Measurements from ENCODE around the gene PPP1R13B. TPM values are rescaled to one million over a fixed set of nuclear protein-coding genes. Genes with fewer than 3 reads are reported as not detected.

The PPP1R13B gene
- total RNA-seq, 1 experiment from 2014 or later, result 19.0 TPM

DNA sequence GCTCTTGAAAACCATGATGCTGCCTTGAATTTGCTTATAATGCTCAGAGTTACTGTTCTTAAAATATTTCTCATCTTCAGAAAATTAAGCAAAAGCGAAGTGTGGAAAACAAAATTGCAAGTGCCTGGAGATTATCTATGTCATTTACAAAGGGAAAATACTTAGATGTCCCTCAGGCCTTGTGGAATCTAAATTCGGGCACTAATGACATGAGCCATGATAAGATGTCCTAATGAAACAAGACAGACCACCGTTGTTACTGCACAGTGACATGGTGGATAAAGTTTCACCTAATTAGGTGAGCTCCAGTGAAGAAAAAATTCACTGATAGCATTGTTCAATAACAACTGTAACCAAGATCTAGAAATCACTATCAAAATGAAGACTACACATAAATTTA lies 30.4 kb downstream of the PPP1R13B start:
- DNase-seq (ENCODE audit: low read depth, low spot score), result no peak
- ChIA-PET CTCF (interaction anchor here (0.6 to 1.1 kb wide), 2 partner anchors 13 to 24 kb away, joined by 3 read pairs; no protein-coding TSS in a partner anchor), POLR2A (no interaction called here)
- H3K36me3 ChIP-seq (ENCODE audit: control insufficient read depth, insufficient read depth, low read length), result no peaks in the 10 kb centered on the region
- H3K4me1 ChIP-seq (ENCODE audit: control insufficient read depth, insufficient read depth, low read length), result peaks cover 11% of the 10 kb centered on the region
- no peaks in the 10 kb centered on the region for H3K27me3 ChIP-seq (ENCODE audit: control insufficient read depth, insufficient read depth, low read length)
- in situ Hi-C loops (cut with HindIII; ENCODE audit: low pct_unique_long_range_greater_than_20kb, low sequenced_read_pairs) (no loop called here), intact Hi-C loops (cut with micrococcal nuclease; ENCODE audit: unreplicated experiment) (no loop called here)
- ATAC-seq, result no peak
- no peak for TF ChIP-seq SIN3A (IDR thresholded peaks at IDR 0.05; ENCODE audit: borderline replicate concordance, insufficient read depth, low read depth, low read length)
- TF ChIP-seq POLR2AphosphoS5 (IDR thresholded peaks at IDR 0.05; ENCODE audit: low read depth, low read length), result no peak
- TF ChIP-seq, protein P1, sequence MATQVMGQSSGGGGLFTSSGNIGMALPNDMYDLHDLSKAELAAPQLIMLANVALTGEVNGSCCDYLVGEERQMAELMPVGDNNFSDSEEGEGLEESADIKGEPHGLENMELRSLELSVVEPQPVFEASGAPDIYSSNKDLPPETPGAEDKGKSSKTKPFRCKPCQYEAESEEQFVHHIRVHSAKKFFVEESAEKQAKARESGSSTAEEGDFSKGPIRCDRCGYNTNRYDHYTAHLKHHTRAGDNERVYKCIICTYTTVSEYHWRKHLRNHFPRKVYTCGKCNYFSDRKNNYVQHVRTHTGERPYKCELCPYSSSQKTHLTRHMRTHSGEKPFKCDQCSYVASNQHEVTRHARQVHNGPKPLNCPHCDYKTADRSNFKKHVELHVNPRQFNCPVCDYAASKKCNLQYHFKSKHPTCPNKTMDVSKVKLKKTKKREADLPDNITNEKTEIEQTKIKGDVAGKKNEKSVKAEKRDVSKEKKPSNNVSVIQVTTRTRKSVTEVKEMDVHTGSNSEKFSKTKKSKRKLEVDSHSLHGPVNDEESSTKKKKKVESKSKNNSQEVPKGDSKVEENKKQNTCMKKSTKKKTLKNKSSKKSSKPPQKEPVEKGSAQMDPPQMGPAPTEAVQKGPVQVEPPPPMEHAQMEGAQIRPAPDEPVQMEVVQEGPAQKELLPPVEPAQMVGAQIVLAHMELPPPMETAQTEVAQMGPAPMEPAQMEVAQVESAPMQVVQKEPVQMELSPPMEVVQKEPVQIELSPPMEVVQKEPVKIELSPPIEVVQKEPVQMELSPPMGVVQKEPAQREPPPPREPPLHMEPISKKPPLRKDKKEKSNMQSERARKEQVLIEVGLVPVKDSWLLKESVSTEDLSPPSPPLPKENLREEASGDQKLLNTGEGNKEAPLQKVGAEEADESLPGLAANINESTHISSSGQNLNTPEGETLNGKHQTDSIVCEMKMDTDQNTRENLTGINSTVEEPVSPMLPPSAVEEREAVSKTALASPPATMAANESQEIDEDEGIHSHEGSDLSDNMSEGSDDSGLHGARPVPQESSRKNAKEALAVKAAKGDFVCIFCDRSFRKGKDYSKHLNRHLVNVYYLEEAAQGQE (IDR thresholded peaks at IDR 0.05; ENCODE audit: insufficient read depth in 1 of 2, low read depth in 2 of 2, low read length in 1 of 2), result no peak
- no peak for TF ChIP-seq TCF7L2 (IDR thresholded peaks at IDR 0.05; ENCODE audit: low read depth, low read length)
- TF ChIP-seq, protein P2, sequence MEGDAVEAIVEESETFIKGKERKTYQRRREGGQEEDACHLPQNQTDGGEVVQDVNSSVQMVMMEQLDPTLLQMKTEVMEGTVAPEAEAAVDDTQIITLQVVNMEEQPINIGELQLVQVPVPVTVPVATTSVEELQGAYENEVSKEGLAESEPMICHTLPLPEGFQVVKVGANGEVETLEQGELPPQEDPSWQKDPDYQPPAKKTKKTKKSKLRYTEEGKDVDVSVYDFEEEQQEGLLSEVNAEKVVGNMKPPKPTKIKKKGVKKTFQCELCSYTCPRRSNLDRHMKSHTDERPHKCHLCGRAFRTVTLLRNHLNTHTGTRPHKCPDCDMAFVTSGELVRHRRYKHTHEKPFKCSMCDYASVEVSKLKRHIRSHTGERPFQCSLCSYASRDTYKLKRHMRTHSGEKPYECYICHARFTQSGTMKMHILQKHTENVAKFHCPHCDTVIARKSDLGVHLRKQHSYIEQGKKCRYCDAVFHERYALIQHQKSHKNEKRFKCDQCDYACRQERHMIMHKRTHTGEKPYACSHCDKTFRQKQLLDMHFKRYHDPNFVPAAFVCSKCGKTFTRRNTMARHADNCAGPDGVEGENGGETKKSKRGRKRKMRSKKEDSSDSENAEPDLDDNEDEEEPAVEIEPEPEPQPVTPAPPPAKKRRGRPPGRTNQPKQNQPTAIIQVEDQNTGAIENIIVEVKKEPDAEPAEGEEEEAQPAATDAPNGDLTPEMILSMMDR (IDR thresholded peaks at IDR 0.05), result no peak
- no TSS peak for BruUV-seq (replicated peaks)
- H3K27ac ChIP-seq (ENCODE audit: low read length), result no peak overlapping the region
- no peaks in the 10 kb centered on the region for H3K9me3 ChIP-seq (ENCODE audit: control insufficient read depth, insufficient read depth, low read depth, low read length)
- H3K4me3 ChIP-seq (ENCODE audit: low read depth in 2 of 2, low read length in 2 of 2), result no peak overlapping the region

DNA sequence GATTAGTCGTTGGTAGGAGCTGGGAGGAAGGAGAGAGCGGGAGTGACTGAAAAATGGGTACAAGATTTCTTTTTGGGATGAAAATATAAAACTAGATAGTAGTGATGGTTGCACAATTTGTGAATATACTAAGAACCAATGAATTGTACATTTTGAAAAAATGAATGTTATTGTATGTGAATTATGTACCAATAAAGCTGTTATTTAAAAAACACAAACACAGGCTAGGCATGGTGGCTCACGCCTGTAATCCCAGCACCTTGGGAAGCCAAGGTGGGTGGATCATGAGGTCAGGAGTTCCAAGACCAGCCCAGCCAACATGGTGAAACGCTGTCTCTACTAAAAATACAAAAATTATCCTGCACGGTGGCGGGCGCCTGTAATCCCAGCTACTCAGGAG lies 32.1 kb downstream of the PPP1R13B start:
- Histone ChIP-seq H3K4me3 (ENCODE audit: low read depth in 2 of 2, low read length in 2 of 2) (no peak overlapping the region), H3K27ac (ENCODE audit: low read length) (no peak overlapping the region), H3K27me3 (ENCODE audit: control insufficient read depth, insufficient read depth, low read length) (no peaks in the 10 kb centered on the region), H3K36me3 (ENCODE audit: control insufficient read depth, insufficient read depth, low read length) (no peaks in the 10 kb centered on the region), H3K9me3 (ENCODE audit: control insufficient read depth, insufficient read depth, low read depth, low read length) (no peaks in the 10 kb centered on the region), H3K4me1 (ENCODE audit: control insufficient read depth, insufficient read depth, low read length) (peaks cover 6% of the 10 kb centered on the region)
- intact Hi-C loops (cut with micrococcal nuclease; ENCODE audit: unreplicated experiment) (no loop called here), in situ Hi-C loops (cut with HindIII; ENCODE audit: low pct_unique_long_range_greater_than_20kb, low sequenced_read_pairs) (no loop called here)
- POLR2A ChIA-PET, result interaction anchor here (0.5 kb wide), 1 partner anchor 236 kb away, joined by 5 read pairs; no protein-coding TSS in a partner anchor
- no peak for ATAC-seq
- TF ChIP-seq TCF7L2 (IDR thresholded peaks at IDR 0.05; ENCODE audit: low read depth, low read length) (no peak), SIN3A (IDR thresholded peaks at IDR 0.05; ENCODE audit: borderline replicate concordance, insufficient read depth, low read depth, low read length) (no peak), POLR2AphosphoS5 (IDR thresholded peaks at IDR 0.05; ENCODE audit: low read depth, low read length) (no peak)
- TF ChIP-seq, protein P2 (IDR thresholded peaks at IDR 0.05), result no peak
- TF ChIP-seq, protein P1 (IDR thresholded peaks at IDR 0.05; ENCODE audit: insufficient read depth in 1 of 2, low read depth in 2 of 2, low read length in 1 of 2), result no peak
- no TSS peak for BruUV-seq (replicated peaks)
- CTCF ChIA-PET, result interaction anchor here (0.7 kb wide), 1 partner anchor 41 kb away, joined by 3 read pairs; no protein-coding TSS in a partner anchor
- no peak for DNase-seq (ENCODE audit: low read depth, low spot score)
